ENCODE measurements around the gene GNPDA2.
"Not testable (repeated sequence)": the region's sequence is repeated elsewhere in the genome, so short reads cannot be mapped to it uniquely, and the experiment has no call there.

The GNPDA2 gene

DNA sequence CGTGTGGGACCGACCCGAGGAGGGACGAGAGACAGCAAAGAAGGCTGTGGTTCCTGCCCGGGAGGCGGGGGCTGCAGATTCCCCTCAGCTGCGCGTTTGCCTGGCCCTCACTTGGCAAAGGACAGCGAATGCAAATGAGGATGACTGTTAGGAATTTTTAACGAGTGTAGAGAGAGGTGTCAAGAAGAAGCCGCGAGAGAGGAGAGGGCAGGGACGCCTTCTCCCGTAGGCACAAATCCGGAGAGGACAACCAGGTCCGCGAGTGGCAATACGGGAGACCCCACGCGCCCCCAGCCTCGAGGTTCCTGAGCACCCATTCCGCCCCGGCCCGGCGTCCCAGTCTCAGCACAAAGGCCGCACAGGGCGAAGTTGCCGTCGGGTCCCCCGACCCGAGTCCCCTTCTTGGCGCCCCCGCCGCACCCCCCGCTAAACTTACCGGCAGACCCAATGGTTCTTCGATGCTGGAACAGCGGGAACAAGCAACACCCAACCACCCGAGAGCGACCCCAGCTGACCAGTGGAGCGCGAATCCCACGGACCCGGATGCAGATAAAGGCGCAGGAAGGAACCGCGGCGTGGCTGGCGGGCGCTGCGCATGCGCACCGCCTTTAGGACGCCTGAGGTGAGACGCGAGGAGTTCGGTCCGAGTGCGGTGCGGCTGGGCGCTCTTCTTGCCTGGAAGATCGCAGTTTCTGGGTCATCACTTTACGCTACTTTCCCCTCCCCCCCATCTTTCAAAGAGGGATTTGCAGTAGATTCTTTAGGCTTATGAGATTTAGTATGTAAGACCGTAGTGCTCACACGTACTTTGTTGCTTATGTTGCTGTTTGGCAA lies at the start of gene GNPDA2:
Gene GNPDA2, minus strand, starts transcription at position 519 of the 834 bp plus-strand sequence. CDS start 4,349 bp downstream, outside the sequence.
- DNase-seq = peak; percentile 85

DNA sequence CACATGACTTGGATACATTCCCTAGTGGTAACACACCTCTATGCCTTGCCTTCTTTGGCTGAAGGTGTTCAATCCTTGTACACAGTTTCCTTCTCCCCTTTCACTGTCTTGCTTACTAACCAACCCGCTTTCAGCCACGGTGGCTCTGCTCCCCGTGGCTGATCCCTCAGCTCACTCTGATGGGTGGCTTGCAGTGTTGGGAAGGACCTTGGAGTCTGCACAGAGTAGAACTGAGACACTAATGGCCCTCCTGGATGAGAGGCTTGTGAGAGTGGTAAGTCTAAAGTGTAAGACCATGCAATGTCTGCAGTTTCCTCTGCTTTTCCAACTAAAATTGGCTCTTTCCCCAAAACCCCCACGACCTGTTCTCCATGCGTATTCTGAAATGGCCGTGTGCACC lies 46.0 kb upstream of the GNPDA2 start:
- DNase-seq = no peak

DNA sequence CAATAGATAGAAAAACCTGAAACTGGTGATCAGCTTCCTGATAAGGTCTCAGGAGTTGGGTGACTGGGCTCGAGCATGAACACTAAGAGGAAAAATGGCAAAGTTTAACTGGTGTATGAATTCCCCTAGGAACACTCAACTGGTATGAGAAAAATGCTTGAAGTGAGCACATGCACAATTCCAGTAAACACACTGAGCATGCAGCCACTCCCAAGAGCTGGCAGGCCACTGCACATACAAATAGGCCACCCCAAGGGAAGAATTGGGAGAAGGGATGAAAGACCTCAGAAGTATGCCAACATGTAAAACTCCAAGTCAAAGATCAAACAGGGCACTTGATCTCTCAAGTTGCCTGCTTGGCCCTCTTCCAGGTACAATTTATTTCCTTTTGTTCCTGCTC lies 45.4 kb upstream of the GNPDA2 start:
- DNase-seq = no peak

DNA sequence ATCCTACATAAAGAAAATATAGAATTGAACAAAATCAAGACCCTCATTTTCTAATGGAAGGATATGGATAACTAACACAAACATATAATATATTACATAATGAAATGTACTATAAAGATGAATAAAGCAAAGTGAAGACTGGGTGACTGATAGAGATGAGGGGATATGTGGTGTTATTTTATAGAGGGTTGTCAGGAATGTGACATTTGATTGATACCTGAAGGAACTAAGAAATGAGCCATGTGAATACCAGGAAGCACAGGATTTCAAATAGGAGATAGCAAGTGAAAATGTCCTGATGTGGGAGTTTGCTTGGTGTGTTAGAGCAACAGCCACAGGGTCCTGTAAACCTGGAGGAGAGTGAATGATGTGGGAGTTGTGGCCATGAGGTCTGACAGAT lies 40.1 kb upstream of the GNPDA2 start:
- DNase-seq = no peak

DNA sequence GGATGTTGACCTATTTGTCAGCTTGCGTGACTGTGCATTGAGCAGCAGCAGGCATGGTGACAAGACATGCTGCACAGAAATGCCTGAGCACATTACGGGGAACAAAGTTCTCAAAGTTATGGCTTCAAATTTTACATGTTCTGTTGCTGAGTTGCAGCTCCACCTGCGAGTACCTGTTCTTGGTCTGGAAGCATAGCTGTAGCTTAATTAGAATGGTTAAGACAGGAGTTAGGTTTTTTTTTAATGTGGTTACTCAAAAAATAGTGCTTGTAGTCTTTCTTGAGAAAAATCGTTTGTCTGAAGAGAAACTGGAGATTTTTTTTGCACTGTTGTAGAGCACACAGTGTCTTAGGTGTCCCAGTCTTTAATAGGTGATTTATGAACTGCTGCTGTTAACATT lies 38.8 kb upstream of the GNPDA2 start:
- no peak for DNase-seq

DNA sequence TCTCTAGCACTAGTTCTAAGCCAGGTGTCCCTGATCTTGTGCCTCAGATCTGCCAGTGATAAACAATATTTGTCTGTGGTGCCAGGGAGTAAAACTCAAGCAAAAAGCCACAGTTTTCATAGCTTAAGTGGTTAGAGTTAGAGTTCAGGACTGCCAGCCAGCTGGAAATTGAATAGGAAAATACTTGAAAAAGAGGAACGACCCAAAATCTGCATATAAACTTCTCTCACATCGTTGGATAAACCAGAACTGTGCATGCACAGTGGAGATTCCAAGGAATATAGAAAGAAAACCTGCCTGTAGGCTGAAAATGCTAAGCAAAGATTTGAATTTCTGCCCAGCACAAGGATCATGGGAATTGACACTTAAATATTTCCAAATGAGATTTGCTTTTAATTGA lies 35.0 kb upstream of the GNPDA2 start:
- DNase-seq = no peak

DNA sequence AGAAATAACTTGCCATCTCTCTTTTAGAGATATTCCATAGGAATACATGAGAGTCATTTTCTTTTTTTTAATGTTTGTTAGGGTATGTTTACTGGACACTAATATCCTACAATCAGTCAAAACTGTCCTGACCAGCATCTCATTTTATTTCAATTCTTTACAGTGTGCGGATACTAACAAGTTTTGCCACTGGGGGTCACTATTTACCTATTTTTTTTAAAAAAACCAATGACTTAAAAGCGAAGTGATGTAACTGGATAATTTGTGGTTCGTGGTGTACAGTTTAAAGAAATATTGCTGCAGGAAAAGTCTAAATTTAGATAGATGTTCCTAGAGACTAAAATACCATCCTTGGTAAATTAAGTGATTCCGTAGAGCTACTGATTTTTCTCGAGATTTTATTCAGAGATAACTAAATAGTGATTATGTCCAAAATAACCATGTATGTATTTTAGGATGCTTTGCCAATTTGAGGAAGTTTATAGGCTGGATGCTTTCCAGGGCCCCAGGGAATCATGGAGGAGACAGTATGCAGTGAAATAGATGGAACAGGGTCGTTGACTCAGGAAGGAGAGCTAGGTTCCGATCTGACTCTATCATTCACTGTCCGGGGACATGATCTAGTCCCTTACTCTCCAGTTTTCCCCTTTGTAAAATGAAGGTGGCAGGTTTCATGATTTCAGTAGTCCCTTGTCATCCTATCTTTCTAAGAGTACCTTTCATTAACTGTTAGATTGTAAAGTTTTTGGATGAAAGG lies 34.0 kb upstream of the GNPDA2 start:
- DNase-seq = peak; percentile 8

DNA sequence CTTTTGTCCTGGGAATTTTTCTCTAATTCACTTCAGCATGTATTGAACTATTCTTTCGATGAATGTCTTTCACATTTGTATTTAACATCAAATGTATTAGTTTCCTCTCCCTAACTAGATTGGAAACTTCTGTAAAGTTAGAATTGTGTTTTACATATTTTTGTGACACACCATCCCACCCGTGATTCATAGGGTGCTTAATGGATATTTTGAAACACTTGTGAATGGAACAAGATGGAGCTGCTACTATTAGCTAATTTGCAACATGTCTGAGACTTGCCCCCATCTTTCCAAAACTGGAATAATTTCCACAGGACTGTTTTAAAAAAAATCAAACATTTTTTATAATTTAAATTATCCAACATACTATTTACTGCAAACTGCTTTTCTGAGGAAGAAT lies 30.2 kb upstream of the GNPDA2 start:
- DNase-seq = no peak

DNA sequence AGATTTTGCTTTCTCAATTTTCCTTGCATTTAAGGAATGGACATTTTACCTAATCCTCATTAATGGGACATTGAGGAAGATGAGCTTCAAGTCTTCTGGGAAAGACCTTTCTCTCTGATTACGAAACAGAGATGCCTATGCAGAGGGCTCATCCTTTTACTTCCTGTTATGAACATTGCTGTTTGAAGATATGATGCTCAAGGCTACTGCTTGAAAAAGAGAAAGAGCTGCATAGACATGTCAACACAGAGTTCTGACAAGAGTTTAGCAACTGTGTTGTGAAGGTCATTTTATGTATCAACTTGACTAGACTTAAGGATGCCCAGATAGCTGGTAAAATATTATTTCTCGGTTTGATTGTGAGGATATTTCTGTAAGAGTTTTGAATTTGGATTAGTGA lies 13.8 kb upstream of the GNPDA2 start:
- no peak for DNase-seq

DNA sequence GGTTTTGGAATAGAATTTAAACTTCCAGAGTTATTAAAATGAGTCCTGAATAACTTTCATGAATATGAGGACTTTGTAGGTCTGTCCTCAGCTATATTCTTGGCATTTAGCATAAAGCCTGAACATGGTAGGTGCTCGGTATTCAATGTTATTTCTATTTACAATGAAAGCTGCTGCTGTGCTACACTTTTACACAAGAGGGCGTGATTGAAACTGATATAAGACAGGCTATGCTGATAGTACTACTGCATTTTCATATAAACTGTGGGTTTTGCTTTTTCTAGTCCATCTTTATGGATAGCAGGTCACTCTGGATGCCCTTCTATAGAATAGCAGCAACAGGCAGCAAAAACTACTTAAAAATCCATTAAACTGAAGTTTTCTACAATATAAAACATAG lies 12.3 kb upstream of the GNPDA2 start:
- DNase-seq = no peak

DNA sequence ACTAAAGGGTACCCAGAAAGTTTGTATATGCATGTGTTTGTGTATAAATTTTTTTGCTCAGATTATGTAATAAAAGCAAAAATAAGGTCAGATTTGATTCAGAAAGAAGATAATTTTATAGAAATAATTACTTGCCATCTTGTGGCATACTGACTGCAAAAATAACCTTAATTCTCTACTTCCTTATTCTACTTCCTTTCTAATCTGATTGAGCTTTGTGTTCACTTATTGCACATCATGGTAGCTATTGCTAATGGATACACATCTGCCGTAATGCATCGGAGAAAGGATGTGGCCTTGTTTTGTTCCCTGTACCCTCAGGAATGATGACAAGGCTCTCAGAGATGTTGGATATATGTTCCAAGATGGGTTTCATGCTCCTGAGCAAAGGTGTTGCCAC lies 10.5 kb upstream of the GNPDA2 start:
- DNase-seq = no peak

DNA sequence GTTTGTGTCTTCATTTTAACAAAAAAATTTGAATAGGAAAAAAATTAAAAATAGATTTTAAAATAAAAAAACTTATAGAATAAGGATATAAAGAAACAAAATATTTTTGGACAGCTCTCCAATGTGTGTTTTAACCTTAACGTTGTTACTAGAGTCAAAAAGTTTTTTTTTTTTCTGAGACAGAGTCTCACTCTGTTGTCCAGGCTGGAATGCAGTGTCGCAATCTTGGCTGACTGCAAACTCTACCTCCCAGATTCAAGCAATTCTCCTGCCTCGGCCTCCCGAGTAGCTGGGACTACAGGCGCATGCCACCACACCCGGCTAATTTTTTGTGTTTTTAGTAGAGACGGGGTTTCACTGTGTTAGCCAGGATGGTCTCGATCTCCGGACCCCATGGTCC lies 2.3 kb upstream of the GNPDA2 start:
- not testable (repeated sequence) for DNase-seq

DNA sequence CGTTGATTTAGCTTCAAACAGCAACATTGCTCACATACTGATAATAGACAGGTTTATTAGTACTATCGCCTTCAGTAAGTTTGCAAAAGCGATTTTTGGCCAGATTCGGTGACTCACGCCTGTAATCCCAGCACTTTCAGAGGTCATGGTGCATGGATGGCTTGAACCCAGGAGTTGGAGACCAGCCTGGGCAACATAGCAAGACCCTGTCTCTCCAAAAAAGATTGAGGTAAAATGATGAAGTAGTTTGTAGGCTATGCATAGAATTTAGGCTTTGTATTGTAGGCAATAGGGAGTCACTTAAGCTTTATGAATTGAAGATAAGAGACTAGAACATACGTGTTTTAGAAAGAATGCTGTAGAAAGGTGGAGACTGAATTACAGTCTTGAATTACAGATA lies 1.1 kb upstream of the GNPDA2 start:
- no peak for DNase-seq

DNA sequence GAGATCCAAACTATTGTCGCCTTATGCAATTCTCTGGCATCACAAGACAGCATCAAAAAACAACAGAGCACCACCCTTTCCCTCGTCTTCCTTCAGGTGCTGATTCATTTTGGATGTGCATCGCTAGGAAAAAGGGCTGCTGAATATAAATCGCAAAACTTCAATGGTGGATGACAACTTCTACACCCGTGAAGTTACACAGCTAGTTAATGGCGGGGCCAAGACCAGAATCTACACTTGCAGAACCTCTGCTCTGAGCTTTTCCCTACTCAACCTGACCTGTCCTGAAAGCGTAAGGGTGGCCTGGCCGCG lies 674 bp downstream of the GNPDA2 start:
- no peak for DNase-seq

DNA sequence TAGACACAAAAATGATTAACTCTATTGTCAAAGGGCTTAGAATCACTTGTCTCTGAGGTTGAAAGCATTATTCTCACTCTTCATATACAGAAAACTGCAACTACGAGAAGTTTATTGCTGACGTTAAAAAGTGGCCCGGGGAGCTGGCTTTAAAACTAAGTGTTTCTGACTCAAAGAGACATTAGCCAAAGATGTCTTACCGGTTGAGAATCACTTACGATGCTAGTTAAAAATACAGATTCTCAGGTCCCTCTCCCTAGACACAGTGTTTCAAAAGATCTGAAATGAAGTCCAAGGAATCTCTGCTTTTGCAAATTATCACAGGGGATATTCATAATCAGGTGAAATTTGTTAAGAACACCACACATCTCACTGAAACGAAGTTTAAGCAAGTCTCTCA lies 1.2 kb downstream of the GNPDA2 start:
- no peak for DNase-seq

DNA sequence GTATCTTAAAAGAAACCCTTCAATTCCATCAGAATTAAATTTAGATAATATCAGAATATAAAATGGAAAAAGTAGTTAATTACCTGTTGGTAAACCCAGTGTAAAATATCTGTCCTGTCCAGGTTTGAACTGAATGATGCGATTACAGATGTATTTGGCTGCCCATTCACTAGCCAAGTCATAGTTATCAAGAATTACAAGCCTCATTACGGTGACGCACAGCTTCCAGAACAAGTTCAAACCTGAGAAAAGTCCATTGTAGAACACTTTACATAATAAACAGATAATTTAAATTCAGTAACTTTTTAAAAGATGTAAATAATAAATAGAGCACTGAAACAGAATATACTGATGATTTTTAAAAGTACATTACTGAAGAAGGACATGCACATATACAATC lies 4.4 kb downstream of the GNPDA2 start:
- no peak for DNase-seq

DNA sequence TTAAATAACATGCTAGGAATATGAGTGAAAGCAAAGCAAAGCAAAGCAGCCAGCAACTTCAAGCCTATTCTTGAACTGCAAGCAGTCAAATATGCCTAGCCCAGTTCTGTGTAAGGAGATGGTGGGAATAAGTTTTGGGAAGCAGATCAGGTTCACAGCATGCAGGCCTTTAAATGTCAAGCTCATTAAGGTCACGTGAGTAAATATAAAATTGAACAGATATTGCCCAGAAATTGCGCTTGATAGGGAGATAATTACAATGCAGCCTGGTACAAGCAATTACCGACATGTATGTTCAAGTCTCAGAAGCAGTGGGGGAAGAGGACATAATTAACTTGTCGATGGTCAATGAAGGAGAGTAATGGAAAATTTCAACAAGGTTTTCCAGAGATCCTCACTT lies 6.0 kb downstream of the GNPDA2 start:
- no peak for DNase-seq

DNA sequence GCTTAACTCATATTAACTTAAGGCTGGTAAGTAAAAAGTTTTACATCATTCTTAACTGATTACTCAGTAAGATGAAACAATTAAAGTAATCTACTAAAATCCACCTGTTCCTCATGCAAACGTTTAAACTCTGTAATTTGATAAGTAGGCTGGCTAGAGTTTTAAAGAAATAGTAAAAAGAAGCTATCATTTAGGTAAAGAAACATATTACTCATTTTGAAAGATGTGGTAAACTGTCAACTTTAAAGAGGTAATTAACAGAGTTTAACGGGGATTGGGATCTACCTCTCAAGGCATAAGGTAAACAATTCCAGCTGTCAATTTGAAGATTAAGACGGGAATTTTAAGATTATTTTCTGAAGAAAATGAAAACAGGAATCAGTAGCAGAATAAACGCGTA lies 9.8 kb downstream of the GNPDA2 start:
- no peak for DNase-seq

DNA sequence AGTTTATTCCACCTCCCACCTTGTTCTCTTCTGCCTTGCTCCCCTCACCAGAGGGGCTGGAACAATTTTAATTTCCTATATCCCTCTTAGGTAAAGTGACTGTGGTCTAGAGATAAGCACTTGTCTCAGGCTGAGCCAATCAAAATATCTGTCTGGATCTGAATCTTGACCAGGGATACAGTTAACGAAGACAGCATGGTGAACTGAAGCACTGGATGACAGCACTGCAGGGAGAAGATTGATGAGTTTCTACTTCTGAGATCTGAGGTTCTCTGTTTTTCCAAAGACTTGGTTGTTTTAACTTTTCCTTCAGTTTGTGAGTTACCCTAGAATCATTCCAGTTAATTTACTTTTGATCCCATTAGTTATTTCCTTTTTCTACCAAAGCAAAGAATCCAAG lies 13.2 kb downstream of the GNPDA2 start:
- DNase-seq = no peak

DNA sequence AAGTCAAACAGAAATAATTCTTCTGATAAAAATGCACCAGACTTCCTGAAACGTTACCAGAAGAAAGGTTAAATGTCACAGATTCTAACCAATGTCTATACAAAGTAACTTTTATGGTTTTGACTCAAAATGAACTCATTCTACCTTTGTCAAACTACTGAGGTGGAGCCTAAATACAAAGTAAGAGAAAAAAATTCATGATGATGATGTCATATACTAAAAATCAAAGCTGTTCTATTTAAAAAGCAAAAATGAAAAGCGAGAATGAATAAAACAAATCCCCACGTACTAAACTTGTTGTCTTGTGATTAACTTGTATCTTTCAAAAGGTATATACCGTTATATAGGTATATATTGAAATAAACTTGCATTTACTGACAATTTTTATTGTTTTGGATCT lies 21.7 kb downstream of the GNPDA2 start:
- no peak for DNase-seq

DNA sequence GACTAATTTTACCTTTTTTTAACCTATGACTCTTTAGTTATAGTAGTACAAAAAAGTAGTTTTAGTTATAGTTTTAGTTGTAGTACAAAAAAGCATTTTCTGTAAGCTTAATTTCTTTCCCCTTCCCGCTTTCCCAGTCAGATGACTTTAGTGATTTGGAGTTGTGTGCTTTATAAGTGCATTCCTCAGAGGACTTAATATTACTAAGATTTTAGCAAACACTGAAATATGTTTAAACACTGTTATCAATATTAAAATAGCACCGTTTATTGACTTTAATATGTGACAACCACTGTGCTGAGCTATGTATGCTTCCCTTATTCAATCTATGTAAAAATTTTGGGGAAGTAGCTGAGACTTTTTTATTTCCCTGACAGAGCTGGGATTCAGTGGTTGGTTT lies 25.3 kb downstream of the GNPDA2 start:
- no peak for DNase-seq

DNA sequence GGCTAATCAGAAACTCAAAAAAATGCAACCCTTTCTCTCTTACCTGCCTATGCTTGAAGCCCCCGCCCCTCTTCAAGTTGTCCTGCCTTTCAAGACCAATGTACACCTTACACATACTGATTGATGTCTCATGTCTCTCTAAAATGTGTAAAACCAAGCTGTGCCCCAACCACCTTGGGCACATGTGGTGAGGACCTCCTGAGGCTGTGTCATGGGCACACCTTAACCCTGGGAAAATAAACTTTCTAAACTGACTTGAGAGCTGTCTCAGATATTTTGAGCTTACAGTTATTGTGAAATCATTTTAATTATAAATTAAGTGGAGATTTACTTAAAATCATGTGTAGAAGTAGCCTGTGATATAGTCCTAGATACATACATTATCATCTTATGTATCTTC lies 25.9 kb downstream of the GNPDA2 start:
- DNase-seq = no peak

DNA sequence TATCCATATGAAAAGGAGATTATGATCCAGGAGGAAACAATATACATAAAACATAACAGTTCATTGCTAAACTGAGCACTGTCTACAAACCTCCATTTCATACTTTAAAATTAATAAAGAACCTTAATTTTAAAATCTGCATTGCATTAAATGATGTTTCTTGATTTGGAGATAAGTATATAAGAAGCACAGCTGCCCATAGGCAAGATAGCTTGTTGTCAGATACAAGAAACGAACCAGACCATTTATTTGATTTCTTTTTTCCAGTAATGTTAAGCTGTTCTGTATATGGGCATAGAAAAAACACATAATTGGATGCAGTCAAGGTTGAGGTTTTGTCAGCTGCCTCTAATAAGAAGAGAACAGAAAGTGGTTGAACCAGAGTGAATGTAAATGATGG lies 41.7 kb downstream of the GNPDA2 start:
- no peak for DNase-seq

DNA sequence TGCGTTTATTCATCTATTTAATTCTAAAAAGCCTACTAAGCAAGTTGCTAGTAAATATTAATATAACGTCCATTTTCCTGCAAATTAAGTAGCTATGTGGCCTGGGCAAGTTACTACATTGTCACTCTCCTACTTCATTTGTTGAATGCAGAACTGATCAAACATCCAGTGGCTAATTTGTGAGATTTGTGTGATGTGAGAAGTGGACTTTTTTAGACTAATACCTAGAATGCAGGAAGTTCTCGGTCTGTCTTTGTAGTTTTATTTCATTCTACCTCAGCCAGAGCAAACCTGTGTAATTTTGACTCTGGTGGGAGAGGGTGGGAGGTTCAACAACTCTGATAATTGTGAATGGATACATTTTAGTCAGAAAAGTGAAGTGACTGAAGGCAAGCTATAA lies 47.3 kb downstream of the GNPDA2 start:
- DNase-seq = no peak
